Fibroblast of lung (primary cell): Measurements from ENCODE around the gene LEPROT.

Experiments used
- EZH2 ChIP-seq: IDR thresholded peaks from 2 replicates; pipeline ENCODE4 v1.5.1; 2012; ENCODE audit warnings: low read length, control low read depth, mild to moderate bottlenecking; ENCODE audit errors: missing control alignments
- TF ChIP-seq, protein P1 (sequence below), 2 donors: IDR thresholded peaks in 1 of 2; conservative IDR thresholded peaks in 1 of 2; 1 replicate in 1 of 2; 2 replicates in 1 of 2; pipeline ENCODE4 v1.5.1; 2011 to 2012; ENCODE audit warnings: low read length in 2 of 2, control low read depth in 1 of 2, inconsistent platforms in 1 of 2, low read depth in 1 of 2, mild to moderate bottlenecking in 1 of 2

DNA sequence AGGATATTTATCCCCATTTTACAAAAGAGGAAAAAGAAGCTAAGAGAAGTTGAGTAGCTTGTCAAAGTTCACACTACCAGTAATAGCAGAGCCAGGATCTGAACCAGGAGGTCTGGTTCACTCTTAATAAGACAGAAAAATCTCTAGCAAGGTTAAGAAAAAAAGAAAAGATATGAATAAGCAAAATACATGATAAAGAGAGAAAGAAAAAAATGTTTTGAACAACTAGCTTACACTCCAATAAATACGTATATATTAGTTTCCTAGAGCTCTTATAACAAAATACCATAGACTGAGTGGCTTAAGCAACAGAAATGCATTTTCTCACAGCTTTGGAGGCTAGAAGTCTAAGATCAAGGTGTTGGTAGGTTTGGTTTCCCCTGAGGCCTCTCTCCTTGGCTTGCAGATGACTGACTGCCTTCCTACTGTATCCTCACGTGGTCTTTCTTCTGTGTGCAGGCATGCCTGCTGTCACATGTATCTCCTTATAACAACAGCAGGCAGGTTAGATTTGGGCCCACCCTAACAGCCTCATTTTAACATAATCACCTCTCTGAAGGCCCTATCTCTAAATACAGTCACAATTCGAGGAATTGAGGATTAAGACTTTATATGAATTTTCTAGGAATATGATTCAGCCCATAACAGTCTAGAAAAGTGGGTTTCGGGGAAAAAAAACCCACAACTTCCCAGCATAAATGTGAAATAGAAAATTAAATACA is 60.4 kb downstream of the LEPROT start:
- no peak for TF ChIP-seq EZH2
- TF ChIP-seq, protein P1, sequence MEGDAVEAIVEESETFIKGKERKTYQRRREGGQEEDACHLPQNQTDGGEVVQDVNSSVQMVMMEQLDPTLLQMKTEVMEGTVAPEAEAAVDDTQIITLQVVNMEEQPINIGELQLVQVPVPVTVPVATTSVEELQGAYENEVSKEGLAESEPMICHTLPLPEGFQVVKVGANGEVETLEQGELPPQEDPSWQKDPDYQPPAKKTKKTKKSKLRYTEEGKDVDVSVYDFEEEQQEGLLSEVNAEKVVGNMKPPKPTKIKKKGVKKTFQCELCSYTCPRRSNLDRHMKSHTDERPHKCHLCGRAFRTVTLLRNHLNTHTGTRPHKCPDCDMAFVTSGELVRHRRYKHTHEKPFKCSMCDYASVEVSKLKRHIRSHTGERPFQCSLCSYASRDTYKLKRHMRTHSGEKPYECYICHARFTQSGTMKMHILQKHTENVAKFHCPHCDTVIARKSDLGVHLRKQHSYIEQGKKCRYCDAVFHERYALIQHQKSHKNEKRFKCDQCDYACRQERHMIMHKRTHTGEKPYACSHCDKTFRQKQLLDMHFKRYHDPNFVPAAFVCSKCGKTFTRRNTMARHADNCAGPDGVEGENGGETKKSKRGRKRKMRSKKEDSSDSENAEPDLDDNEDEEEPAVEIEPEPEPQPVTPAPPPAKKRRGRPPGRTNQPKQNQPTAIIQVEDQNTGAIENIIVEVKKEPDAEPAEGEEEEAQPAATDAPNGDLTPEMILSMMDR (conservative IDR thresholded peaks at IDR 0.05 in 1 of 2, IDR thresholded peaks at IDR 0.05 in 1 of 2; ENCODE audit: low read depth in 1 of 2, low read length in 2 of 2) = no peak
